Activated naive CD8-positive, alpha-beta T cell treated with anti-CD3 and anti-CD28 coated beads, Interleukin-2, amount 50 U/mL, for 24 hours (primary cell): ENCODE data around the gene GPATCH1.
A peak's percentile ranks its signal among the peaks of the same experiment; 100 is the strongest.

Experiments used
- ATAC-seq: fragments of 150-1000 bp; cut with Tn5 transposase; one replicate; pipeline ENCODE4 v1.10.0; 2021
- DNase-seq: peaks from one replicate; pipeline ENCODE4 v3.0.0; 2021
- H3K27ac Mint-ChIP-seq: one replicate; pipeline ENCODE4 v1.8.0; 2021; ENCODE audit warnings: mild to moderate bottlenecking, mixed read lengths
- H3K27me3 Mint-ChIP-seq: one replicate; pipeline ENCODE4 v1.8.0; 2021; ENCODE audit warnings: mixed read lengths
- H3K36me3 Mint-ChIP-seq: one replicate; pipeline ENCODE4 v1.8.0; 2021; ENCODE audit warnings: low read depth, mixed read lengths
- H3K4me1 Mint-ChIP-seq: one replicate; pipeline ENCODE4 v1.8.0; 2021; ENCODE audit warnings: mixed read lengths
- H3K4me3 Mint-ChIP-seq: one replicate; pipeline ENCODE4 v1.8.0; 2021; ENCODE audit warnings: mild to moderate bottlenecking, moderate library complexity, mixed read lengths
- H3K9me3 Mint-ChIP-seq: one replicate; pipeline ENCODE4 v1.8.0; 2021; ENCODE audit warnings: mixed read lengths

The GPATCH1 gene

DNA sequence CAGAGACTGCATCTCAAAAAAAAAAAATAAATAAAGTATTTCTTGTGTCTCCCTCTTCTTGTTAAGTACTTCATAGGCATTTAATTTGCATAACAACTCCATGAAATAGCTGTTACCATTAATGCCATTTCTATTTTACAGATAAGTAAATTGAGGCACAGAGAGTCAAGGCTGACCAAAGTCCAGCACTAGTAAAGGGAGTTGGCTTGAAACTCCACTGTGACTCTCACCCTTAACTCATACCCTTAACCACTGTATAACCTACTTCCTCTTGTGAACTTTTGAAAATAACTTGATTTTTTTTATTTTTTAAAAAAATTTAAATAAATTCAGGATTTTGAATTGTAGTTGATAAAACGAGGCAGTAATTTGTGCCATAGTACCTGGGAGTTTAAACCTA, 6.0 kb downstream of the GPATCH1 start:
- Mint-ChIP-seq H3K36me3 (peaks cover 23% of the 10 kb centered on the region), H3K27me3 (no peaks in the 10 kb centered on the region), H3K4me3 (no peak overlapping the region), H3K4me1 (peaks cover 7% of the 10 kb centered on the region), H3K9me3 (no peaks in the 10 kb centered on the region), H3K27ac (no peak overlapping the region)
- DNase-seq (no peak), ATAC-seq (no peak)

DNA sequence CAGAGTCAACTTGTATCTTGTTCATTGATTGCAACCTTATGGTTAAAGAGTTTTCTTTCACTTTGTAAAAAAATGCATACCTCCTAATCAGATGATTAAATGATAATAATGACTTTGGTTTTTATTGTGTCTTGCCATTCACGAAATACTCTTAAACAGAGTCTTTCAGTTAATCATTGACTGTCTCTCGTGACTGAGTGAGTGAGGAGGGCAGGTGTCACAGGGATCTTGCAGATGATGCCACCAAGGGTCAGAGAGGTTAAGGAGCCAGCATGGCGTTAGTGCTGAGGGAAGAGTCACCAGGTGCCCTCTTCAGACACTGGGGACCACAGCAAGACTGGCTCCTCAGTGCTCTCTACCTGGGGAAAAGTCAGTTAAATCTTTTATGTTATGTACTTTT, 8.0 kb downstream of the GPATCH1 start:
- Mint-ChIP-seq H3K9me3 (no peaks in the 10 kb centered on the region), H3K27me3 (no peaks in the 10 kb centered on the region), H3K27ac (no peak overlapping the region), H3K36me3 (peaks cover 26% of the 10 kb centered on the region), H3K4me1 (no peaks in the 10 kb centered on the region), H3K4me3 (no peak overlapping the region)
- DNase-seq (no peak), ATAC-seq (no peak)

DNA sequence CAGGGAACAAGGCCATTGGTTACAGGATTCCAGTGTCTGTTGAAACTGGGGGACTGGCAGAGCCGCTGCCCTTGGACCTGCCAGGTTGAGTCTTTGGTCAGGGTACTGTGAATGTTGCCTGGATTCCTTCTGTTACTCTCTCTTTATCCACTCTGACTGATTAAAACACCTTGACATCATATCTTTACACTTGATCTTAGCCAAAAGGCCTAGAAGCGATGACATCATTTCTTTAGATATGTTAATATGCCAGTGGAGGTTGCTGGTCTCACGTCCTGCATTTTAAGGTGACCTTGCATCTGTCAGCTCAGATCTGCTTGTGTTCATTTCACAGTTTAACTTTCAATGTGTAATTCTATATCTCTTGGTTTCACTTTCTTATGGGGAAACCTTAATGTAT, 9.2 kb downstream of the GPATCH1 start:
- Mint-ChIP-seq H3K4me1 (no peaks in the 10 kb centered on the region), H3K9me3 (no peaks in the 10 kb centered on the region), H3K27ac (no peak overlapping the region), H3K4me3 (no peak overlapping the region), H3K36me3 (peaks cover 29% of the 10 kb centered on the region), H3K27me3 (no peaks in the 10 kb centered on the region)
- DNase-seq (no peak), ATAC-seq (no peak)

DNA sequence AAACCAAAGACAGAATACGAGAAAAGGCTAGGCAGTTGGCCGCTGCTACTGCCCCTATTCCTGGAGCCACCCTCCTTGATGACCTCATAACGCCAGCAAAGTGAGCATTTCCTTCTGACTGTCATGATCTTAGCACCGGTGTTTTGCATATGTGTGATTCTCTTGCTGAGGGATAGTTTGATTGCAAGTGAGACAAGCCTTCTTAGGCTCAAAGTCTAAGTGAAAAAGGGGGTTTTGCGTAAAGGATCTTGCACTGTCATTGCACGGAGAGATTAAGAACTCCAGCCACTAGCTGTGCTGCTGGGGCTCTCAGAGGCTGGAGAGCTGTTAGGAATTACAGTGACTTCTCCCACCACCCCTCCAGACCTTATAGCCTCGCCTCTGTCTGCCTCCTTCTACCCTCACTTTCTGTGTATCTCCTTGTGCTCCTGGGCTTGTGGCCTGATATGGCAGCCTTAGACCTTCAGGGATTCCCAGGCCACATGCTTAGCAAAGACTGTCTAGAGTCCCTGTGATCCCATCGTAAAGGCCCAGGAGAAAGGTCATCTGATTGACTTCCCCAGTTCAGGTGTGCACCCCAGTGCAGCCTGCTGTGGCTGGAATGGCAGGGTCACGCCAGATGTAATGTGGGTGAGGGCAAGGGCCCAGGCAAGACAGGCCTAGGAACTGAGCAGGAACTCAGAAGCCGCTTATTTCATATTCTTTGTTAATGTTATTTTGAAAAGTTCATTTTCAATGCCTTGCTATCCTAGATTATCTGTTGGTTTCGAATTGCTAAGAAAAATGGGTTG, 12.6 kb downstream of the GPATCH1 start:
- H3K9me3 Mint-ChIP-seq, result no peaks in the 10 kb centered on the region
- no peak for DNase-seq
- peaks cover 51% of the 10 kb centered on the region for H3K36me3 Mint-ChIP-seq
- H3K27me3 Mint-ChIP-seq, result no peaks in the 10 kb centered on the region
- peaks cover 3% of the 10 kb centered on the region for H3K4me1 Mint-ChIP-seq
- H3K27ac Mint-ChIP-seq, result no peak overlapping the region
- no peak overlapping the region for H3K4me3 Mint-ChIP-seq
- ATAC-seq, result no peak

DNA sequence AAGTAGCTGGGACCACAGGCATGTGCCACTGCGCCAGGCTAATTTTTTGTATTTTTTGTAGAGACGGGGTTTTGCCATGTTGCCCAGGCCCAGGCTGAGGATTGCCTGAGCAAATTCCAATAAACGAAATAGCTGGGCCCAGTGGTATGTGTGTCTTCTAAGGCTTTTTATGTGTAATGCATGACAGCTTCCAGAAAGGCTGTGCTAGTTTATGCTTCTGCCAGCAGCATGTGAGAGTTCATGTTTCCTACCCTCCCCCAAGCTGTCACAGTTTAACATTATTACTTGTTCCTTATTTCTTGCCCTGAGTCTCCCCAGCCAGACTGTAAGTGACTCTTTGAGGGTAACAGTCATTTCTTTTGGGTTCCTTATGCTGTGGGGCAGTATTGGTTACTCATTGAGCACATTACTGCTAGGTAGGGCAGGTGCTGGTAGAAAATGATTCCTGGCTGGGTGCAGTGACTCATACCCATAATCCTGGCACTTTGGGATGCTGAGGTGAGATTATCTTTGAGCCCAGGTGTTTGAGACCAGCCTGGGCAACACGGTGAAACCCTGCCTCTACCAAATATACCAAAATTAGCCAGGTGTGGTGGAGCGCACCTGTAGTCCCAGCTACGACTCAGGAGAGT, 13.6 kb downstream of the GPATCH1 start:
- no peak for ATAC-seq
- no peaks in the 10 kb centered on the region for H3K27me3 Mint-ChIP-seq

DNA sequence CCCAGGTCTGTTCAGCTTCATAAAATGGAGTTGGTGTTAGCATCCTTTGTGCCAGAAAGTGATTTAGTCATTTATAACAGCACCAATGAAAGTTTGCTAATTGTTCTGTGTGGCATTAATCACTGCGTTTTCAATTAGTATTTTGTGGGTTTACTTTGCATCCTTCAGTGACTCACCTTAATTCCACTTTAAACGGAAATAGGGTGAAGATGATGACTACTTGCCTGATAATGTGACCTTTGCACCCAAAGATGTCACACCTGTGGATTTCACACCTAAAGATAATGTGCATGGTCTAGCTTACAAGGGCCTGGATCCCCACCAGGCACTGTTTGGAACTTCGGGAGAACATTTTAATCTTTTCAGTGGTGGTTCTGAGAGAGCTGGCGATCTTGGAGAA, 15.0 kb downstream of the GPATCH1 start:
- H3K9me3 Mint-ChIP-seq, result no peaks in the 10 kb centered on the region
- H3K27ac Mint-ChIP-seq, result peak overlapping the region; percentile 17
- H3K36me3 Mint-ChIP-seq, result peaks cover 42% of the 10 kb centered on the region
- H3K4me1 Mint-ChIP-seq, result peaks cover 3% of the 10 kb centered on the region
- H3K27me3 Mint-ChIP-seq, result no peaks in the 10 kb centered on the region
- no peak for DNase-seq
- ATAC-seq, result no peak
- no peak overlapping the region for H3K4me3 Mint-ChIP-seq

More for the DNA sequence above, 13.6 kb downstream of the GPATCH1 start:
- Mint-ChIP-seq H3K36me3 (peaks cover 49% of the 10 kb centered on the region), H3K27ac (no peak overlapping the region), H3K4me1 (peaks cover 3% of the 10 kb centered on the region), H3K9me3 (no peaks in the 10 kb centered on the region), H3K4me3 (no peak overlapping the region)
- no peak for DNase-seq

DNA sequence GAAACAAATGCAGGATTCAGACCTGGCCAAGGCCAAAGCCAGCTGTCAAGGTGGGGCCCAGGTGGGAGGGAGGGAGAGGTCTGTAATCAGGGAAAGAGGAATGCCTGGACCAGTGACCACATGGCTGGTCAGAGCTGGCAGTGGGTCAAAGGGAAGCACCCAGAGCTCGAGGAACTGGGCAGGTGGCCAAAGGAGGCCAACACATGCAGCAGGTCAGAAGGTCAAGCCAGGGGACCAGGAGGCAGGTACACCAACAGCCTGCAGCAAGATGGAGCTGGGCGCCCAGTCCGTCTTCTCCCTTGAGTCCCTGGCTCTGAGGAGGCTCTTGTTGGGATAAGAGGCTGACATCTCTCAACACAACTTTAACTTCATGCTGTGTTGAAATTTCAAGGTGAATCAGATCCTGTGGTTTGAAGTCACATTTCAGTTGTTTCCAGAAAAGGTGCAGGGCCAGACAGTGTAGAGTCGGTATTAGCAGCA, 17.1 kb downstream of the GPATCH1 start:
- H3K9me3 Mint-ChIP-seq, result no peaks in the 10 kb centered on the region
- ATAC-seq, result no peak
- no peak overlapping the region for H3K4me3 Mint-ChIP-seq
- peaks cover 49% of the 10 kb centered on the region for H3K36me3 Mint-ChIP-seq
- no peaks in the 10 kb centered on the region for H3K27me3 Mint-ChIP-seq
- H3K4me1 Mint-ChIP-seq, result peaks cover 3% of the 10 kb centered on the region
- no peak for DNase-seq
- H3K27ac Mint-ChIP-seq, result no peak overlapping the region

DNA sequence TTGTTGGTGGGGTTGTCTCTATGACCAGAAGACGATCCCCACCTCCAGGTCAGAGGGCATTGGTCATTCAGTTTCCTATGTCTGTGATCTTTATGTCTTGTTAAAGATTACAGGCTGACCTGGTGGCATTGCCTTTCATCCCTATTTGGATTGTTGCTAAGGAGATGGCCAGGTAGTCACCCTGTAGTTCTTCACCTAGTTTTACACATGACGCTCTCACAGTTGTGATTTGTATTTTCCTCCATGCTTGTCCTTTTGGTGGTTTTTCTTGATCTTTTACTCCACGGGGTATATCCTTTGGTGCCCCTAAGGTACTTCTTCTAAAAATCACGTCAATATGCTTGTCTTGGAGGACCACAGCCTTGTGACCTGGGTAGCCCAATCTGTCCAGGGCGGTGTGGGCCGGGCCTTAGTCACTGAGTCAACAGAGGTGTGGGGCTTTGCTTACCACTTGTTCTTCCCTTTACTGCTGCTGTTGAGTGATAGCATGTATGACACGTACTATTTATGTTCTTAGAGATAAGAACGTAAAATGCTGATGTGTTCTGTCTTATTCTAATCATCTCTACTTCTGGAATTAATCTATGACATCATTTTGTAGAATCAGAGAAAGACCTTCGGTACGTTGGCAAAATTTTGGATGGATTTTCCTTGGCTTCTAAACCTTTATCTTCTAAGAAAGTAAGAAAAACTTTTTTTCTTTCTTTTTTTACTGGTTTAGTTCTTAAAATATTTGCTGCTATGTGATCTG, 20.1 kb downstream of the GPATCH1 start:
- H3K9me3 Mint-ChIP-seq, result no peaks in the 10 kb centered on the region
- ATAC-seq, result no peak
- no peak overlapping the region for H3K27ac Mint-ChIP-seq
- peaks cover 2% of the 10 kb centered on the region for H3K4me1 Mint-ChIP-seq
- no peak overlapping the region for H3K4me3 Mint-ChIP-seq
- H3K36me3 Mint-ChIP-seq, result peaks cover 42% of the 10 kb centered on the region
- no peaks in the 10 kb centered on the region for H3K27me3 Mint-ChIP-seq
- DNase-seq, result no peak

DNA sequence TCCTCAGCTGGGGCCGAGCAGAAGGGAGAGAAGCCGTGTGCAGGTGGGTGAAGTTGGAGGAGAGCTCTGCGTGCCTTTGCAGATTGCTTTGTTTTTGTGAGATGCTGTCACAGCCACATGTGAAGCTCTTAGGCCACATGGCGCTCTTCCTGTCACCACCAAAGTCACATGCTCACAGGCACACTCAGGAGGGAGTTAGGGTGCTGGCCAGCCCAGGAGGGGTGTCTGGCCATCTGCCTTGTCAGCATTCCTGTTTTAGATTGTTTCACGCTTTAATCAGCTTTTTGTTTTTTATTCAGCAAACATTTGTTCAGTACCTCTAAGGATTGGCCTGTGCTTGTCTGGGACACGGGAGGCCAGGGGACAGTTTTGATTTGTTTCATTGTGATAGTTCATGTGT, 21.9 kb downstream of the GPATCH1 start:
- no peaks in the 10 kb centered on the region for H3K9me3 Mint-ChIP-seq
- no peaks in the 10 kb centered on the region for H3K4me1 Mint-ChIP-seq
- H3K36me3 Mint-ChIP-seq, result peaks cover 33% of the 10 kb centered on the region
- no peak overlapping the region for H3K4me3 Mint-ChIP-seq
- ATAC-seq (no peak), DNase-seq (no peak)
- H3K27me3 Mint-ChIP-seq, result no peaks in the 10 kb centered on the region
- H3K27ac Mint-ChIP-seq, result no peak overlapping the region

DNA sequence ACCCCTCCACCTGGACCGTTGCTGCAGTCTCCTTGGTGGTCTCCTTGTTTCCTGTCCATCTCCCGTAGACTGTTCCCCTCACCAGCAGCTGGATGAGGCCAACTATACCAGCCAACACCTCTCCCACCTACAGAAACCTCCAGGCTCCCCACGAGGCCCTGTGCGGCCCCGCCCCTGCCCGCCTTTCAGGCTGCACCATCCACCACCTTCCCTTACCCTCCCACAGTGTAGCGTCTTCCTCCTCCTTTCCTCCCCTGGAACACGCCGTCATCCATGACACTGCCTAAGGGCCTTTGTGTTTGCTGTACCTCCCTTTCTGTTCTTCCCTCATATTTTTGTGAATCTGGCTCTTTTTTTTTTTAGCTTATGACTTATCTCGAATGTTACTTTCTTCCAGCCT, 27.2 kb downstream of the GPATCH1 start:
- Mint-ChIP-seq H3K4me1 (no peaks in the 10 kb centered on the region), H3K27ac (no peak overlapping the region), H3K4me3 (no peak overlapping the region), H3K36me3 (peaks cover 26% of the 10 kb centered on the region), H3K27me3 (no peaks in the 10 kb centered on the region), H3K9me3 (no peaks in the 10 kb centered on the region)
- no peak for ATAC-seq
- no peak for DNase-seq

DNA sequence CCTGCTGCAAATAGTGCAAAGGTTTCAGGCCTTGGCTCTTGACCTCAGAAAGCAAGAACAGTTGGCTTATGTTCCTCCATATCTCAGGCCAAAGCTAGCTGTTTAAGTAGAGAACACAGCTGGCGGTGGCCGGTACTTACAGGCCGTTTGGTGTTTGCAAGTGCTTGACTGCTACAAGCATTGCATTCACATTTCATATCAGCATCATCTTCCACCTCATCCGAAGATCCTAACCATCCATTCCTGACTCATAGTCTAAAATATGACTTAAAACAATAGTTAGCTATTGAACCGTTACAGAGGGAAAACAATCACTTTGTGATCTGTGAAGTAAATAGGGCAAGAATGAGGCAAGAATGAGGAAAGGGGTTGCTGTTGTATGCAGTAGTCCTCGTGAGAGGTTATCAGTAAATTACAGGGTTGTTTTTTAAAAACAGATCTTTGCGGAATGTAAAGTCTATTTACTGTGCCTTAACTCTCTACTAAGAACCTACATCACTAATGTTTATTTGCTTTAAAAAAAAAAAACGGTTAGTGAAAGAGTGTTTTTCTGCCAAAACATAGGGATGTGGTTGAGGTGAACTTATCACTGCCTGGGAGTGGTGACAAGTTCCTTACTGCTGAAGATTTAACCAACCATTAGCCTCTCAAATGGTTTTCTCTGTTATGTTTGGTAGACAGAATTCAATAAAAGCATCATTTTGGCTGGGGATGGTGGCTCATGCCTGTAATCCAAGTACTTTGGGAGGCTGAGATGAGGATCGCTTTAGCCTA, 29.3 kb downstream of the GPATCH1 start:
- no peak overlapping the region for H3K4me3 Mint-ChIP-seq
- DNase-seq (no peak), ATAC-seq (no peak)
- H3K27me3 Mint-ChIP-seq, result no peaks in the 10 kb centered on the region
- no peaks in the 10 kb centered on the region for H3K4me1 Mint-ChIP-seq
- H3K36me3 Mint-ChIP-seq, result peaks cover 34% of the 10 kb centered on the region
- no peak overlapping the region for H3K27ac Mint-ChIP-seq
- H3K9me3 Mint-ChIP-seq, result no peaks in the 10 kb centered on the region

DNA sequence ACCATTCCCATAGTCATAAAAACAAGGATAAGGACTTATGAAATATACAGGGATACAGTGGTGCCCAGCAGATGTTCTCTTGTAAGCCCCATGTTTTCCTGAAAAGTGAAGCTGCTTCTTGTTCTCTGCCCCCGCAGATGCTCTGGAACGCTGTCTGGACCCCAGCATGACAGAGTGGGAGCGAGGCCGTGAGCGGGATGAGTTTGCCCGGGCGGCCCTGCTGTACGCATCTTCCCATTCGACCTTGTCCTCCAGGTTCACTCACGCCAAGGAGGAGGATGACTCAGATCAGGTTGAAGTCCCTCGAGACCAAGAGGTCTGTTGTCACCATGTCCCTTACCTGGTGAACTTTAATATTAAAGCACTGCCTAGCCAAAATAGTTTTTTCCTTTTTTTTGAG, 30.6 kb downstream of the GPATCH1 start:
- no peaks in the 10 kb centered on the region for H3K4me1 Mint-ChIP-seq
- no peaks in the 10 kb centered on the region for H3K9me3 Mint-ChIP-seq
- no peak for DNase-seq
- ATAC-seq, result no peak
- no peak overlapping the region for H3K4me3 Mint-ChIP-seq
- no peak overlapping the region for H3K27ac Mint-ChIP-seq
- no peaks in the 10 kb centered on the region for H3K27me3 Mint-ChIP-seq
- peaks cover 42% of the 10 kb centered on the region for H3K36me3 Mint-ChIP-seq

DNA sequence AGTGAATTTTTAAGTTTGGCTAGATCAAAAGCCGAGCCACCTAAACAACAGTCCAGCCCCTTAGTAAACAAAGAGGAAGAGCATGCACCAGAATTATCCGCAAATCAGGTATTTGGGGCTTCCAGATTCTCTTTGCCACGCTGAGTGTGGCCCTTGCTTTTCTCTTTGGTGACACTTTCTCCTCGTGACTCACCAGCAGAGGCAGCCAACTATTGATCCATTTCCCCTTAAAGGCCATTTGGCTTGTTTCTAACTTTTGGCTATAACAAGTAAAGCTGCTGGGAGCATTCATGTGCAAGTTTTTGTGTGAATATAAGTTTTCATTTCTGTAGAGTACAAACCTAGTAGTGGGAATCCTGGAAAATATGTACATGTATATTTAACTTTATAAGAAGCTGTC, 33.3 kb downstream of the GPATCH1 start:
- peaks cover 54% of the 10 kb centered on the region for H3K36me3 Mint-ChIP-seq
- H3K27me3 Mint-ChIP-seq, result no peaks in the 10 kb centered on the region
- no peak for DNase-seq
- no peaks in the 10 kb centered on the region for H3K4me1 Mint-ChIP-seq
- H3K27ac Mint-ChIP-seq, result no peak overlapping the region
- H3K4me3 Mint-ChIP-seq, result no peak overlapping the region
- no peaks in the 10 kb centered on the region for H3K9me3 Mint-ChIP-seq
- no peak for ATAC-seq

DNA sequence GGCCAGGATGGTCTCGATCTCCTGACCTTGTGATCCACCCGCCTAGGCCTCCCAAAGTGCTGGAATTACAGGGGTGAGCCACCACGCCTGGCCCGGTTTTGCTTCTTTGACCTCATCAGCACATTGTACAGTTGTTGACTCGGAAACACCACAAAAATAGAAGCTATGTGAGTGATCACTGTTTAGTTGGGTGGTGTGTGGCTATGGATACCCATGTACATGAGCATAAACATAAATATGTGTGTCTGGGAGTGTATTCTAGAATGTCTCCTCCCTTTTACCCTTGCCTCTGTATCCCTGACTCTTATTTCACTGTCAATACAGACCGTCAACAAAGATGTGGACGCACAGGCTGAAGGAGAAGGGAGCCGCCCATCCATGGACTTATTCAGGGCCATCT, 36.5 kb downstream of the GPATCH1 start:
- ATAC-seq (no peak), DNase-seq (no peak)
- Mint-ChIP-seq H3K4me1 (no peaks in the 10 kb centered on the region), H3K36me3 (peaks cover 42% of the 10 kb centered on the region), H3K27me3 (no peaks in the 10 kb centered on the region), H3K27ac (no peak overlapping the region), H3K4me3 (no peak overlapping the region), H3K9me3 (no peaks in the 10 kb centered on the region)
